Lower lobe of right lung (tissue), 2 donors: ENCODE data around the gene PYGB. TPM values are rescaled to one million over a fixed set of nuclear protein-coding genes. Genes with fewer than 3 reads are reported as not detected.

Source experiments
- ATAC-seq, 2 donors: fragments of 200-7000 bp; cut with Tn5 transposase; one replicate each; pipeline ENCODE4 v1.9.1; 2020 to 2022; ENCODE audit warnings: mild to moderate bottlenecking in 2 of 2, moderate library complexity in 2 of 2
- DNase-seq: peaks from one replicate; pipeline ENCODE4 v3.0.0-alpha.2; 2020
- H3K27ac ChIP-seq: fragments of 200-600 bp; one replicate; pipeline ENCODE4 v1.8.0; 2022
- H3K27me3 ChIP-seq: fragments of 200-600 bp; one replicate; pipeline ENCODE4 v1.8.0; 2022; ENCODE audit warnings: low read depth
- H3K36me3 ChIP-seq: fragments of 200-600 bp; one replicate; pipeline ENCODE4 v1.8.0; 2022; ENCODE audit warnings: mild to moderate bottlenecking
- H3K4me1 ChIP-seq: fragments of 200-600 bp; one replicate; pipeline ENCODE4 v1.8.0; 2022
- H3K4me3 ChIP-seq: fragments of 200-600 bp; one replicate; pipeline ENCODE4 v1.8.0; 2022; ENCODE audit warnings: mild to moderate bottlenecking
- H3K9me3 ChIP-seq: fragments of 200-600 bp; one replicate; pipeline ENCODE4 v1.8.0; 2022
- intact Hi-C: fragments of 100-400 bp; cut with DNase I; formaldehyde crosslinking; loops from one replicate; pipeline ENCODE4 v1.11.0; 2022
- total RNA-seq: library from RNA; stranded (reverse); fragmentation: NEBNext Ultra II Directional; extraction: Animal tissue kit (Norgen Biotek cat#: 25700); gene quantifications from one replicate; pipeline ENCODE4 v1.2.1, GENCODE V29; 2021
- TF ChIP-seq, protein P1 (sequence below): fragments of 200-600 bp; IDR thresholded peaks from one replicate; pipeline ENCODE4 v1.8.0; 2022; ENCODE audit warnings: antibody characterized with exemption, mild to moderate bottlenecking
- donor health status: DM: no; HTN: yes; CAD: no; lungs with severe emphysema.

PYGB gene
- total RNA-seq, 1 donor from 2014 or later: 57.5 TPM

DNA sequence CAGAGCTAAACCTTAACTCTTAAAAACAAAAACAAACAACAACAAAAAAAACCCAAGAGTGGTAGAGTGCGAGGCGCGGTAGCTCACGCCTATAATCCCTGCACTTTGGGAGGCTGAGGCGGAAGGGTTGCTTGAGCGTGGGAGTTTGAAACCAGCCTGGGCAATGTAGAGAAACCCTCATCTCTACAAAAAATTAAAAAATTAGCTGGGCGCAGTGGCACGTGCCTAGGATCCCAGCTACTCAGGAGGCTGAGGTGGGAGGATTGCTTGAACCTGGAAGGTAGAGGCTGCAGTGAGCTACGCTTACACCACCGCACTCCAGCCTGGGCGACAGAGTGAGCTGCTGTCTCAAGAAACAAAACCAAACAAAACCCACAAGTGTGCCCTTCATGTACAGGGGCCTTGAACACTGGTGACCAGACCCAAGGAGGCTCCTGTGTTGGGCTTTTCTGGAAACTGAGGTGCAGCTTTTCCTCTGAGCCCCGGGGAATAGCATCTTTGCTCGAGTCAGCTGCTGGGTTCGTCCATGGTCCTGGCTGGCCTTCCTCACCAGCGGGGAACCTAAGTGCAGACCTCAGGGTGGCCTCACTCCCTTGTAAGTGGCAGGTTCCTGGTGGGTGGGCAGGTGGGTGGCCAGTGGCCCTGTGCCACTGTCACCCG, 39.9 kb downstream of the PYGB start:
- no peak for ATAC-seq

DNA sequence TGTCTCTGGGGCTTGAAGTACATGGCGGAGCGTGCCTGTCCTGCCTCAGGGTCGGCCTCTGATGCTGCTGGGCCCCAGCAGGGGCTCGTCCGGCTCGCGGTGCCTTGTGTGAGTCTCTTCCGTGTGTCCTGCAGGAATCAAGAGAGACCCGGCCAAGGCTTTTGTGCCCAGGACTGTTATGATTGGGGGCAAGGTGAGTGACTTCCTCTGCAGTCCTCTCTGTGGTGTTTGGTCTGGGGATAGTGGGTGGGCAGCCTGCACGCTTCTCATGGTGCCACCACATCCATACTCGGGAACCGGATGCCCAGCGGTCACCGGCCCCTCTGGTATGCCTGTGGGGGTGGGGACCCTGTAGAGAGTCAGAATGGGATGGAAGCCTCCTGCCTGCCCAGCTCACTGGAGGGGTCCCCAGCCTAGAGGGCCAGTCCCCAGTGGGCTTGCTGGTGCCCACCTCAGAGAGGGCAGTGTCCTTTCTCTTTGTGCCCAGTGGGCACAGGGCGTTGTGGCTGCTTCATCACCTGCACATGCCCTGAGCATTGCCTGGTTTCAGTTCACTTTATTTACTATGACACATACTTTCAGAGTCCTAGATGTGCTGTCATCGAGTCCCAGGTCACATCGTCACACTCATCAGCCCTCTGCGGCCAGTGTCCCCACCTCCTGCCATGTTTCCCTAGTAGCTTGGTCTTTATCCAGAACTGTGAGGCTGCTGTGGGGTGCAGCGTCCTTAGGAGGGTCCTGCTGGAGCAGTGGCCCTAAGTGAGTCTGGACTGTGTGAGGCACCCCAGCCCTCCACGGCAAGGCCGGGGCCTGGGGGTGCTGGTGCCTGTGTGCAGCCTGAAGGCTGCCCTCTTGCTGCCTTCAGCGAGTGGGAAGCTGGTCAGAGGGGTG, 40.7 kb downstream of the PYGB start:
- peak overlapping the region; percentile 31 for H3K27ac ChIP-seq
- H3K4me3 ChIP-seq: no peak overlapping the region
- H3K36me3 ChIP-seq: peaks cover 94% of the 10 kb centered on the region
- peak; percentile 31 for DNase-seq
- no peaks in the 10 kb centered on the region for H3K9me3 ChIP-seq
- intact Hi-C loops: no loop called here
- H3K4me1 ChIP-seq: no peaks in the 10 kb centered on the region
- TF ChIP-seq, protein P1, sequence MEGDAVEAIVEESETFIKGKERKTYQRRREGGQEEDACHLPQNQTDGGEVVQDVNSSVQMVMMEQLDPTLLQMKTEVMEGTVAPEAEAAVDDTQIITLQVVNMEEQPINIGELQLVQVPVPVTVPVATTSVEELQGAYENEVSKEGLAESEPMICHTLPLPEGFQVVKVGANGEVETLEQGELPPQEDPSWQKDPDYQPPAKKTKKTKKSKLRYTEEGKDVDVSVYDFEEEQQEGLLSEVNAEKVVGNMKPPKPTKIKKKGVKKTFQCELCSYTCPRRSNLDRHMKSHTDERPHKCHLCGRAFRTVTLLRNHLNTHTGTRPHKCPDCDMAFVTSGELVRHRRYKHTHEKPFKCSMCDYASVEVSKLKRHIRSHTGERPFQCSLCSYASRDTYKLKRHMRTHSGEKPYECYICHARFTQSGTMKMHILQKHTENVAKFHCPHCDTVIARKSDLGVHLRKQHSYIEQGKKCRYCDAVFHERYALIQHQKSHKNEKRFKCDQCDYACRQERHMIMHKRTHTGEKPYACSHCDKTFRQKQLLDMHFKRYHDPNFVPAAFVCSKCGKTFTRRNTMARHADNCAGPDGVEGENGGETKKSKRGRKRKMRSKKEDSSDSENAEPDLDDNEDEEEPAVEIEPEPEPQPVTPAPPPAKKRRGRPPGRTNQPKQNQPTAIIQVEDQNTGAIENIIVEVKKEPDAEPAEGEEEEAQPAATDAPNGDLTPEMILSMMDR: no peak
- peak in 1 of 2 donors; percentile 2 for ATAC-seq
- H3K27me3 ChIP-seq: no peaks in the 10 kb centered on the region

More for the DNA sequence above, 39.9 kb downstream of the PYGB start:
- TF ChIP-seq, protein P1: no peak
- Histone ChIP-seq H3K27ac (no peak overlapping the region), H3K4me3 (no peak overlapping the region), H3K27me3 (no peaks in the 10 kb centered on the region), H3K4me1 (no peaks in the 10 kb centered on the region), H3K9me3 (no peaks in the 10 kb centered on the region), H3K36me3 (peaks cover 94% of the 10 kb centered on the region)
- peak; percentile 30 for DNase-seq
- intact Hi-C loops: no loop called here

DNA sequence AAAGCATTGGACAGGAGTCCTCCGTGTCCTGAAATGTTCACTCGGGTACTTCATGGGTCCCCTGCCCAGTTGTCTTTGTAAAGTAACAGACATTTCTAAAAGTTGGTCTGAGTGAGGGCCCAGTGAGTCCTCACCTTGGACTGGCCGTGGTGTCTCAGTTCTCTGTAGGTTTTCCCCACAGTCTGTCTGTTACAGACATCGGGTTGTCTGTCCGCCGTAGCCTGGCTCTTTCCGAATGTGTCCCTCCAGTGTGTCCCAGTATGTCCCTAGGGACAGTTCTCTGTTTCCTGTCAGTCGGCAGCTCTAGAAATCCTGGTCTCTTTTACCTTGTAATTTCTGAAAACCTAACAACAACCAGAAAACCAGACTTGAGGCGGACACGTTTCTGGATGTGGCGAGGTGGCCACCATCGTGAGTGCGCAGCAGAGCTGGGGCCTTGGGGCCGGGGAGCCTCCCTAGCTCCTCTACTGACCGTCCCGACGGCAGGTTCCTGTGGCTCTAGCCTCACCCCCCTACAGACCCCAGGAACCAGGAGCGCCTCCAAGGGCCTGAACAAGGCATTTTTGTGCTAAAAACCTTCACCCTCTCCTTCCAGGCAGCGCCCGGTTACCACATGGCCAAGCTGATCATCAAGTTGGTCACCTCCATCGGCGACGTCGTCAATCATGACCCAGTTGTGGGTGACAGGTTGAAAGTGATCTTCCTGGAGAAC, 42.2 kb downstream of the PYGB start:
- H3K27me3 ChIP-seq: no peaks in the 10 kb centered on the region
- H3K27ac ChIP-seq: no peak overlapping the region
- intact Hi-C loops: no loop called here
- ATAC-seq (no peak), DNase-seq (peak; percentile 28)
- H3K9me3 ChIP-seq: no peaks in the 10 kb centered on the region
- TF ChIP-seq, protein P1: no peak
- no peak overlapping the region for H3K4me3 ChIP-seq
- no peaks in the 10 kb centered on the region for H3K4me1 ChIP-seq
- peaks cover 84% of the 10 kb centered on the region for H3K36me3 ChIP-seq

- H3K27ac ChIP-seq: no peak overlapping the region
- TF ChIP-seq, protein P1: no peak
- intact Hi-C loops: no loop called here
- H3K4me3 ChIP-seq: no peak overlapping the region
- DNase-seq (no peak), ATAC-seq (no peak)
- no peaks in the 10 kb centered on the region for H3K9me3 ChIP-seq
- peaks cover 2% of the 10 kb centered on the region for H3K4me1 ChIP-seq
- peaks cover 78% of the 10 kb centered on the region for H3K36me3 ChIP-seq
- H3K27me3 ChIP-seq: no peaks in the 10 kb centered on the region
Measured at GRCh38 chr20:25290646-25291431, 43.0 kb downstream of the PYGB start.
